Hematopoietic multipotent progenitor cell treated with erythropoietin and hydrocortisone succinate and interleukin-3 and kit ligand, for 4 days (in vitro differentiated cells): ENCODE results near the gene ANTKMT.
A peak's percentile ranks its signal among the peaks of the same experiment; 100 is the strongest.

Experiments
- DNase-seq: peaks from one replicate; pipeline ENCODE4 v3.0.0-alpha.2; 2015

Gene ANTKMT, protein sequence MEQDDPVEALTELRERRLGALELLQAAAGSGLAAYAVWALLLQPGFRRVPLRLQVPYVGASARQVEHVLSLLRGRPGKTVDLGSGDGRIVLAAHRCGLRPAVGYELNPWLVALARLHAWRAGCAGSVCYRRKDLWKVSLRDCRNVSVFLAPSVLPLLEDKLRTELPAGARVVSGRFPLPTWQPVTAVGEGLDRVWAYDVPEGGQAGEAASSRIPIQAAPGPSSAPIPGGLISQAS

DNA sequence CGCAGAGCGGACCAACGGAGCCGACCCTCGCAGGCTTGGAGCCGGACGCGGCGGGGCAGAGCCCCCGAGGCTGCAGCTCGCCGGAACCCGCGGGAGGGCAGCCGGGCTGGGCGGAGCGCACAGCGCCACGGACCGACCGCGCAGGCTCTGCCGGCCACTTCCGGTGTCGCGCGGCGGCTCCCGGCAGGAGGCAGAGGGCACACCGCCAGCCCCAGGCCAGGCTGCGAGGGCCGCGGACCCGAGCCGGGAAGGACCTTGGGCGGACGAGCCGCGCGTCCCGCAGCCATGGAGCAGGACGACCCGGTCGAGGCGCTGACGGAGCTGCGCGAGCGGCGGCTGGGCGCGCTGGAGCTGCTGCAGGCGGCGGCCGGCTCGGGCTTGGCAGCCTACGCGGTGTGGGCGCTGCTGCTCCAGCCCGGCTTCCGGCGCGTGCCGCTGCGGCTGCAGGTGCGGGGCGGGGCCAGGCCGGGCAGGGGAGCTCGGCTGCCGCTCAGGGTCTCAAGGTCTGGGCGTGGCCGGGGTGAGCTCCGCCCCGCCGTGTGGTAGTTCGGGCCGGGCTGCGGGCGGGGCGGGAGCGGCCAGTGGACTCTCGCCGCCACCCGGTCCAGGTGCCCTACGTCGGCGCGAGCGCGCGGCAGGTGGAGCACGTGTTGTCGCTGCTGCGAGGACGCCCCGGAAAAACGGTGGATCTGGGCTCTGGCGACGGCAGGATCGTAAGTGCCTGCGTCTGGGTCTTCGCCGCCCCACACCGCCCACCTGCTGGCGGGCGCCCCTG is at the start of gene ANTKMT:
TSS of gene ANTKMT (plus strand) at position 157 of the 775 bp plus-strand sequence. CDS start at position 286, 129 bp downstream.
- peak; percentile 95 for DNase-seq

DNA sequence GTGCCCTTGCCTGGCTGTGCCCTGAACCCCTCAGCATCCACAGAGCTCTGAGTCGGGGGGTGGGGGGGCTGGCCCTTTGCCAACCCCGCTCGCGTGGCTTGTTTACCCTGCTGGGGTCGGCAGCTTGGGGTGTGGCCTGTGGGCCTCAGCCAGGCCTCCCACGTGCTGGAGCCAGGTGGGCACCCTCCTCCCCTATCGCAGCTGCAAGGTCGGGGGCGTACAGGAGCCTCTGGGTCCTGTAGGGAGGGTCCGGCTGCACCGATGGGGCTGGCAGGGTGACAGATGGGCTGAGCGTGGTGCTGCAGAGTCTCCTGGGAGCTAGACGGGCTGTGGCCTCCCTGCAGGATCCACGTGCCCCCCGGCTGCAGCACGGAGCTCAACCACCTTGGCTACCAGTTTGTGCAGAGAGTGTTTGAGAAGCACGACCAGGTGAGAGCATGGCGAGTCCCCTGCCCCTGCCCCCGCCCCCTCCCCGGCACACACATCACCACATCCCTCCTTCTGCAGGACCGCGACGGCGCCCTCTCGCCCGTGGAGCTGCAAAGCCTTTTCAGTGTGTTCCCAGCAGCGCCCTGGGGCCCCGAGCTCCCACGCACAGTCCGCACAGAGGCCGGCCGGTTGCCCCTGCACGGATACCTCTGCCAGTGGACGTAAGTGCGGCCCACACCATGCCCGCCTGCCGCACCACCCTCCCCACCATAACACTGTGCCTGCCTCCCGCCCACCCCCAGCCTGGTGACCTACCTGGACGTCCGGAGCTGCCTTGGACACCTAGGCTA is 49.4 kb upstream of the ANTKMT start:
- no peak for DNase-seq

DNA sequence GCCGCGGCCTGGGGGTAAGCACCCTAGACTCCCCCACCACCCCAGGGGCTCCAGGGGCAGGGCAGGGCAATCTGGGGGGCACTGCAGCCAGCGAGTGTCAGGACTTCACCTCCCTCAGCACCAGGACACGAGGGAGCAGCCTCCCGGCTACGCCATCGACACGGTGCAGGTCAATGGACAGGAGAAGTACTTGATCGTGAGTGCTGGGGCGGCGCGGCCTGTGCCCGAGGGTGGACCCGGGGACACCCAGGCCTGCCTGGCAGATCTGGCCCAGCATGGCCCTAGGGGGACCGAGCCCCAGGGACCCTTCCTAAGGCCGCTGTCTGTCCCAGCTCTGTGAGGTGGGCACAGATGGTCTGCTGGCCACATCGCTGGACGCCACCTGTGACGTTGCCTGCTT is 48.6 kb upstream of the ANTKMT start:
- DNase-seq: no peak

DNA sequence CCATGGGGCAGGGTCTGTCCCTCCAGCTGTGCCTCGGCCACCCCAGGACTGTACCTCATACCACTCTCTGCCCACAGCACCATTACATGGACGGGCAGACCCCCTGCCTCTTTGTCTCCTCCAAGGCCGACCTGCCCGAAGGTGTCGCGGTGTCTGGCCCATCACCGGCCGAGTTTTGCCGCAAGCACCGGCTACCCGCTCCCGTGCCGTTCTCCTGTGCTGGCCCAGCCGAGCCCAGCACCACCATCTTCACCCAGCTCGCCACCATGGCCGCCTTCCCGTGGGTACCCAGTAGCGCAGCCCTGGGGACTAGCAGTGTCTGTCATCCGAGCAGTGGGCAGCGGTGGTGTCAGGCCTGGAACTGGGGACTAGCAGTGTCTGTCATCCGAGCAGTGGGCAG is 48.1 kb upstream of the ANTKMT start:
- DNase-seq: no peak

DNA sequence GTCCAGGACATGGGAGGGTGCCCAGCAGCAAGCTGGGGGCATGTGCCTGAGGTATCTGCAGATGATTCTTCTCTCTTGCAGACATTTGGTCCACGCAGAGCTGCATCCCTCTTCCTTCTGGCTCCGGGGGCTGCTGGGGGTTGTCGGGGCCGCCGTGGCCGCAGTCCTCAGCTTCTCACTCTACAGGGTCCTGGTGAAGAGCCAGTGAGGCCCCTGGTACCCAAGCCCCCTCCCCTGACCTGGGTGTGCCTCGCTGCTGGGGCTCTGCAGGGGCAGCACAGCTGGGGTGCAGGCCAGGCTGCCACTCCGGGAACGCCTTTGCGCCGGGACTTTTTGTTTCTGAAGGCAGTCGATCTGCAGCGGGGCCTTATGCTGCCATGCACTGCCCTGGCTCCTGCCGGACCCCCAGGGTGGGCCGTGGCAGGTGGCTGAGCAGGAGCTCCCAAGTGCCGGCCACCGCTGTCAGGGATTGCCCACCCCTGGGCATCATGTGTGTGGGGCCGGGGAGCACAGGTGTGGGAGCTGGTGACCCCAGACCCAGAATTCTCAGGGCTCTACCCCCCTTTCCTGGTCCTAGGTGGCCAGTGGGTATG is 47.5 kb upstream of the ANTKMT start:
- no peak for DNase-seq

DNA sequence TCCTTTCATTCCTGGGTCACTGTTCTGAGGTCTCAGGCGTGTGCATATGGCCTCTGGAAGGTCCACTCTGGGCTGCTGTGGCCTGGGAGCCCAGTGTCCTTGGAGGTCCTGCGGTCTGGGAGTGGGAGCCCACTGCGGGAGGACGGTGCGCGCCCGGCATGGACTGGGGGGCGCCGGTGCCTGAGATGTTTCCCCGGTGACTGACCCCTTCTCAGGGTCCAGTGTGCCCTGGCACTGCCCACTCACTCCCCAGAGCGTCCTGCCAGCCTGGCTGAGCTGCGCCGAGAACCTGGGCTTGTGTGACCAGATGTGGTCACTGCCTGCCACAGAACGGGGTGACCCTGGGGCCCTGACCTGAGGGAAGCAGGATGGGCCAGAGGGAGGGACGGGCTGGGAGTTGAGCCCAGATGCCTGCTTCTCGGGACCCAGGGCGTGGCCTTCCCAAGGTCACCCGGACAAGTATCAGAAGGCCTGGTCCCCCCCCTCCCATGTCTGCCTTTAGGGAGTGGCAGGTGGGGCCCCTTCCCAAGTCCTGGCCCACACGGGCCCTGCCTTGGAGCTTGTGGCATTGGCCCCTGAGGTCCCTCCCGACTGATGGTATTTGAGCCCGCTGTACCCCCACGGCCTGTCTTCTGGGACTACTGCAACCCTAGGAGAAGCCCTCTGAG is 46.6 kb upstream of the ANTKMT start:
- no peak for DNase-seq

DNA sequence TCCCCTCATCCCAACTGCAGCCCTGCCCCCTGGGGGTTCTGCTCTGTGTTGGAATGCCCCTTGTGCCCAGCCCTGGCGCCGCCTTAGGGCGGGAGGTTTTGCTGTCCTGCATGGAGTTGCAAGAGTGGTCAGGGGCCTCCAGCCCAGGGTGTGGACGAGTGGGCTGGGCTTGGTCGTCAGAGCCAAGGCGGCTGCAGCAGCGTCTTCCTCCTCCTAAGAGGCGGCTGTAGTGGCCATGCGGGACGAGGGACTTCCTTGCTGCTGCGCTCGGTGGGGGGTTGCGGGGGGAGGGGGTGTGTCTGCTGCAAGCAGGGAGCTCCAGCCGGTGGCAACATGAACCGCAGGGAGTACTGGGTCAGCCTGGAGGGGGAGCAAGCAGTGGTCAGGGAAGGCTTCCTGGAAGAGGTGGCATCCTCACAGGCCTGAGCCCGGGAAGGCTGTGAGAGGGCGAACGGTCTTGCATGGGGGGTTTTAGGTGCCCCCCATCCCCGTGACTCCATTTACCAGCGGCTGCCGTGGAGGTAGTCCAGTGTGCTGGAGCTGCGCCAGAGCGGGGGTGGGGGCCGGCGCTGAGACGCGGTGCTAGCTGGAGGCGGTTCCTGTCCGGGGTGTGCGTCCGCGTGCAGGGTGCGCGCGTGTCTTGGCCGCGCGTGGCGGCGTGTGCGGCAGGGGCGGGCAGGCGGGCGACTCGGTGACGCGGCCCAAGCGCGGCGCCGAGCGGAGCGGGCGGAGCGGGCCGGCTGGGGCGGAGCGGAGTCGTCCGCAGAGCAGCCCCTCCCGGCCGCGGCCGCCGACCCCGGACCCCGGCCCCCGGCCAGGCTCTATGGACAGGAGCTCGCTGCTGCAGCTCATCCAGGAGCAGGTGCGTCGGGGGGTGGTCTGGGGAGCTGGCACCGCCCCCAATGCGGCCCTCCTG is 45.7 kb upstream of the ANTKMT start, which contains the start of gene RHBDL1:
TSS of gene RHBDL1 (plus strand) at position 704 of the 916 bp plus-strand sequence. CDS start at position 824, 120 bp downstream.
- DNase-seq: peak; percentile 67

DNA sequence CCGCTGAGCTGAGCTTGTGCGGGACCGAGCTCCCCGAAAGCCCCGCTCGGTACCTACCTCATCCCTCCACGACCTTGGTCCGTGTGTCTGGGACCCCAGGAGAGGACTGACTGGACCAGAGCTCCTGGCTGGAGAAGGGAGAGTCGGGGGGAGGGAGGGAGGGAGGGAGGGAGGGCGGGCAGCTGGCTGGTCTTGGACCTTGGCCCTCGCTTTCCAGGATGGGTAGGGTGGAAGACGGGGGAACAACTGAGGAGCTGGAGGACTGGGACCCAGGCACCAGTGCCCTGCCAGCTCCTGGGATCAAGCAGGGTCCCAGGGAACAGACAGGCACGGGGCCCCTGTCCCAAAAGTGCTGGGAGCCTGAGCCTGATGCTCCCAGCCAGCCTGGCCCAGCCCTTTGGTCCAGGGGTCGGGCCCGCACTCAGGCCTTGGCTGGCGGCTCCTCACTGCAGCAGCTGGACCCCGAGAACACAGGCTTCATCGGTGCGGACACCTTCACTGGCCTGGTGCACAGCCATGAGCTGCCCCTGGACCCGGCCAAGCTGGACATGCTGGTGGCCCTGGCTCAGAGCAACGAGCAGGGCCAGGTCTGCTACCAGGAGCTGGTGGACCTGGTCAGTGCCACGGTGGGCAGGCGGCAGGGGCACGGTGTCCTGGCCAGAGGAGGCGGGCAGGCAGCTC is 44.9 kb upstream of the ANTKMT start:
- no peak for DNase-seq

DNA sequence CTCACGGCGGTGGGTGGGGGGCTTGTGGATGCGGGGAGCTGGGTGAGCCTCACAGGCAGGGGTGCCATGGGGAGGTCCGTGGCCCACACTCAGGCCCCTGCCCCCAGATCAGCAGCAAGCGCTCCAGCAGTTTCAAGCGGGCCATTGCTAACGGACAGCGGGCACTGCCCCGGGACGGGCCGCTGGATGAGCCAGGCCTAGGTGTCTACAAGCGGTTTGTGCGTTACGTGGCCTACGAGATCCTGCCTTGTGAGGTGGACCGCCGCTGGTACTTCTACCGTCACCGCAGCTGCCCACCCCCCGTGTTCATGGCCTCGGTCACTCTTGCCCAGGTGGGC is 44.4 kb upstream of the ANTKMT start:
- DNase-seq: no peak

DNA sequence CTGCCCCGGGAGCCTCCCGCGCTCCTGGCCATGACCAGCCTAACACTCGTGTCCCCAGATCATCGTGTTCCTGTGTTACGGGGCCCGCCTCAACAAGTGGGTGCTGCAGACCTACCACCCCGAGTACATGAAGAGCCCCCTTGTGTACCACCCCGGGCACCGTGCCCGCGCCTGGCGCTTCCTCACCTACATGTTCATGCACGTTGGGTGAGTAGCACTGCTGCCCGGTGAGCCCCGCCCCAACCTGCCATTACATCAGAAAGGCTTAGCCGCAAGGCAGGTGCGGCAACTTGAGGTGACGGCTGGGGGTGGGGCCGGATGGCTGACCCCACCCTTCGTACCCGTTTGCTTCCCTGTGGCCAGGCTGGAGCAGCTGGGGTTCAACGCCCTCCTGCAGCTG is 44.0 kb upstream of the ANTKMT start:
- no peak for DNase-seq

DNA sequence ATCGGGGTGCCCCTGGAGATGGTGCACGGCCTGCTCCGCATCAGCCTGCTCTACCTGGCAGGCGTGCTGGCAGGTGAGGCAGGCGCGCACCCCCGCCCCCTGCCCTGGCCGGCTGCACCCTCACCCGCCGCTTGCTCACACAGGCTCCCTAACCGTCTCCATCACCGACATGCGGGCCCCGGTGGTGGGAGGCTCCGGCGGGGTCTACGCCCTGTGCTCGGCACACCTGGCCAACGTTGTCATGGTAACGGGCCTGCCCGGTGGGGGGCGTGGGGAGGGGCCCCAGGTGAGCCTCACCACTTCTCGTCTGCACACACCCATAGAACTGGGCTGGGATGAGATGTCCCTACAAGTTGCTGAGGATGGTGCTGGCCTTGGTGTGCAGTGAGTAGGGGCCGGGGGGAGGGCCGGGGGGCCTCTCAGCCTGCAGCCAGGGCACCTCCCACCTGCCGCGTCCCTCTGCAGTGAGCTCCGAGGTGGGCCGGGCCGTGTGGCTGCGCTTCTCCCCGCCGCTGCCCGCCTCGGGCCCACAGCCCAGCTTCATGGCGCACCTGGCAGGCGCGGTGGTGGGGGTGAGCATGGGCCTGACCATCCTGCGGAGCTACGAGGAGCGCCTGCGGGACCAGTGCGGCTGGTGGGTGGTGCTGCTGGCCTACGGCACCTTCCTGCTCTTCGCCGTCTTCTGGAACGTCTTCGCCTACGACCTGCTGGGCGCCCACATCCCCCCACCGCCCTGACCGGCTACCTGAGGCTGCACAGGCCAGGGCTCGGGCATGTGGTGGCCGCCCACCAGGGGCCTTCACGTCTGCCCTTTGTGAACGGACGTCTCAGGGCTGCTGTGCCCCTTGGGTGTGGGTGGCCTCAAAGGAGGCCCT is 43.4 kb upstream of the ANTKMT start:
- DNase-seq: no peak

DNA sequence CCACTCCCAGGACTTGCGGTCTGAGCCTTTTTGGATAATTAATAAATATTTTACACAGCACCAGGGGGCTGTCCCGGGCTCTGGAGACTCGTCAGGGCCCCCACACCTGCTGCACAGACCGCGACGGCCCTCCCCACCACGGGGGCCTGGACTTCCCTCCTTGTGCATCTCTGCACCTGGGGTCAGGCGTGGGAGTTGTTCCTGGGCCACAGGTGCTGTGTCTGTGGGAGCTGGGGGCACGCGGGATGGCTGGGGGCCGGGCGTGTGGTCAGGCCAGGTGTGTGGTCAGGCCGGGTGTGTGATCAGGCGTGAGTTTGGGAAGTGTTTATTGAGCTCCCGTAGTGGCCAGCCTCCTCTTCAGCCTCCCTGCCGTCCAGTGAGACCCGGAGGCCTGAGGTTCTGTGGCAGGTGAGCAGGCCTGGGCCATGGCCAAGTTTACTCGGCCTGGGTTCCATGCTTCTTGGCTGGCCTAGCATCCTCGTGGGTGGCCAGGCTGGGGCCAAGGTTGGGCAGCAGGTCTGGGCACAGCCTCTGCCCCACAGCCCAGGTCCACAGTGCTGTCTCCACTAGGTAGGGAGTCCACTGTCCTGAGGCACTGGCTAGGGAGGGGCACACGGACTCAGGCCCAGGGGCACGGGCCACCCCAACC is 42.6 kb upstream of the ANTKMT start:
- no peak for DNase-seq

DNA sequence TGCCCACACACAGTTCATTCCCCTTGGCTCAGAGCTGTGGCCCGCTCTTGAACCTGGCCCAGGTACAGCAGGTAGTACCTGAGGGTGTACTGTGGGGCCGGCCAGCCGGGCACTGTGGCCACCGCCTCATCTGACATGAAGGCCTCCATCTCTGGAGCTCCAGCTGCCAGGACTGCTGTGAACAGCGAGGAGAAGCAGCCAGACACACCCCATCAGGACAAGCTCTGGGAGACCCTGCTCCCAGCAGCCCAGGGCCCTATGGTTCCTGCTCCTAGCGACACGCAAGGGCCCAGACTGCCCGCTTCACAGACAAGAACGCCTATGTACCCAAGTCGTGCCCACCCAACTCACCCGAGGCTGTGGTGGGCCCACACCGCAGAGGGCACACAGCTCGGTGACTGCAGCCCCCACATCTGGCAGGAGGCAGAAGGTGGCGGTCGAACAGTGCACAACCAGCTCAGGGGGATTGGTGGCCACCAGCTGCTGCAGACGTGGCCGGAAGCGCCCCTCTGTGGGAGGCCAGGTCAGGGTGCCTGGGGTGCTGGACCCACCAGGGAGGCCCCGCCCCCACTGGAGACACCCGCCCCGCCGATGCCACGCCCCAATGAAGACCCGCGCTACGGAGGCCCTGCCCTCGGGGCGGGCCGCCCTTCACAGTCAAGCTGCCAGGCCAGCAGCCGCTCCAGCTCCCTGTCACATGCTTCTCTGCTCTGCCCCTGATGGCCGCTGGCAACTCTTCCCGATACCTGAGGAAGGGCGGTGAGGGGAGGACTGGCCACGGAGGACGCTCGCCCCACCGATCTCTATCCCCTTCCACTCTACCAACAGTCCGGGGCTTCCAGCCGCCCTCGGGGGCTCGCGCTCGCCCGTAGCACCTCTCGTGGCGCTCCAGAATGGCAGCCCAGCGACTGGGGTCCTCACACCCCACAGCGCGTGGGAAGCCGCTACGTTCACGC is 41.8 kb upstream of the ANTKMT start:
- DNase-seq: peak; percentile 90

DNA sequence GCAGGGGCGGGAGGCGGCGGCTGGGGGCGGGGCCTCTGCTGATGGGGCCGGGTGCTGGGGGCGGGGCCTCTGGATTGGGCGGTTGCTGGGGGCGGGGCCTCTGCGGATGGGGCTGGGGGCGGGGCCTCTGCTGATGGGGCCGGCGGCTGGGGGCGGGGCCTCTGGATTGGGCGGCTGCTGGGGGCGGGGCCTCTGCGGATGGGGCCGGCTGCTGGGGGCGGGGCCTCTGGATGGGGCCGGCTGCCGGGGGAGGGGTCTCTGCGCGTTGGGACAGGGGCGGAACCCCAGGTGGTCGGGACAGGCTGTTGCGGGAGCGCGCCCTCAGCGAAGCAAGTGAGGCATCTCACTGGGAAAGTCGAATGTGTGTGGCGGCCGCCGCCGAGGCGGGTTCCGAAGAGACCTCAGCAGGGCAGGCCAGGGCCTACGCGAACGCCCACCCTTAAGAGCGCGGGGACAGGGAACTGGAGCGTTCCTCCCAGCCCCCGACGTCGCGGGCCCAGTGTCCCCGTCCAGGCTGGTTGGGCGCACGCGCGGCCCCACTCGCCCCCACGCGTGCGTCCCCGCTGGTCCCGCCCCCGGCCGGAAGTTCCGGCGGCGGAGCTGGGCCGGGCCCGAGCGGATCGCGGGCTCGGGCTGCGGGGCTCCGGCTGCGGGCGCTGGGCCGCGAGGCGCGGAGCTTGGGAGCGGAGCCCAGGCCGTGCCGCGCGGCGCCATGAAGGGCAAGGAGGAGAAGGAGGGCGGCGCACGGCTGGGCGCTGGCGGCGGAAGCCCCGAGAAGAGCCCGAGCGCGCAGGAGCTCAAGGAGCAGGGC is 40.9 kb upstream of the ANTKMT start, which contains the start of gene STUB1:
TSS of gene STUB1 (plus strand) at position 597 of the 811 bp plus-strand sequence. CDS start at position 713, 116 bp downstream.
- peak; percentile 94 for DNase-seq

DNA sequence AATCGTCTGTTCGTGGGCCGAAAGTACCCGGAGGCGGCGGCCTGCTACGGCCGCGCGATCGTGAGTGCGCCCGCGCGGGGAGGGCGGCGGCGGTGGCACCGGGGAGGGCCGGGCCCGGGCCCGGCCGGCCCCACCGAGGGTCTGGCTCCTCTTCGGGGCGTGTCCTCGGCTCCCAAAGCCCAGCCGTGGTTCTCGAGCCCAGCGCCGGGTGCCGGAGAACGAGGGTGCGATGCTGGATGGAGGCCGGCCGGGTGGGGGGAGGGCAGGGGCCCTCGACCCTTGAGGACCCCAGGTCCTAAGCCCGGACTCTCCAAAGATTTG is 40.4 kb upstream of the ANTKMT start:
- DNase-seq: no peak

DNA sequence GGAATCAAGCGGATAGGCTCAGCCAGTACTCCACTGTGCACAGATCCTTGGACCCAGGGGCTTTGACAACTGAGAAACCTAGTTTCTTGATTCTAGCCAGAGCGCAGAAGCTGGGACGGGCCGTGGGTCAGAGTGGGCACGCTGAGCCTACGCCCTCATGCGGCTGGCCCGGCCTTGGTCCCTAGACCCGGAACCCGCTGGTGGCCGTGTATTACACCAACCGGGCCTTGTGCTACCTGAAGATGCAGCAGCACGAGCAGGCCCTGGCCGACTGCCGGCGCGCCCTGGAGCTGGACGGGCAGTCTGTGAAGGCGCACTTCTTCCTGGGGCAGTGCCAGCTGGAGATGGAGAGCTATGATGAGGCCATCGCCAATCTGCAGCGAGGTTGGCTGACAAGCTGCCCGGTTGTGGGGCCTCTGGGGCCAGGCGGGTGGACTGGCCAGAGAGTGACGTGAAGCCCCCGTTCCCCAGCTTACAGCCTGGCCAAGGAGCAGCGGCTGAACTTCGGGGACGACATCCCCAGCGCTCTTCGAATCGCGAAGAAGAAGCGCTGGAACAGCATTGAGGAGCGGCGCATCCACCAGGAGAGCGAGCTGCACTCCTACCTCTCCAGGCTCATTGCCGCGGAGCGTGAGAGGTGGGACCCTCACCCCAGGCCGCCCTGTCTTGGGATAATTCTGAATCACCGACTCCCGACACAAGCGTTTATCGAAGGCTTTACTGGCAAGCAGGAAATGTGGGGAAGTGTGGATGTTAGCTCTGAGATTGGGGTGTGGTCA is 39.8 kb upstream of the ANTKMT start:
- peak; percentile 72 for DNase-seq
